CD4-positive, alpha-beta T cell treated with Interferon gamma for 1 hour (primary cell): ENCODE results near the gene CCDC120.

Source experiments
- DNase-seq: peaks from one replicate; pipeline ENCODE4 v3.0.0-alpha.2; 2020

The CCDC120 gene

DNA sequence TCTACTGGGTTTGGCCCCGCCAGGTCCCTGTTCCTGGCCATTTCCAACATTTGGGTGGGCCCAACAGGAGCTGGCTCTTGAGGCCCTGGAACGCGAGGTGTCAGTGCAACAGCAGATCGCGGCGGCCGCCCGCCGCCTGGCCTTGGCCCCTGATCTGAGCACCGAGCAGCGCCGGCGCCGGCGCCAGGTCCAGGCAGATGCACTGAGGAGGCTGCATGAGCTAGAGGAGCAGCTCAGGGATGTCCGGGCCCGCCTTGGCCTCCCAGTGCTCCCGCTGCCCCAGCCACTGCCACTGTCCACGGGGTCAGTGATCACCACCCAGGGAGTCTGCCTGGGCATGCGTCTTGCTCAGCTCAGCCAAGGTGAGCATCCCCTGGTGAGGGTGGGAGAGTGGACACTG, 5.5 kb downstream of the CCDC120 start:
- DNase-seq, result no peak

DNA sequence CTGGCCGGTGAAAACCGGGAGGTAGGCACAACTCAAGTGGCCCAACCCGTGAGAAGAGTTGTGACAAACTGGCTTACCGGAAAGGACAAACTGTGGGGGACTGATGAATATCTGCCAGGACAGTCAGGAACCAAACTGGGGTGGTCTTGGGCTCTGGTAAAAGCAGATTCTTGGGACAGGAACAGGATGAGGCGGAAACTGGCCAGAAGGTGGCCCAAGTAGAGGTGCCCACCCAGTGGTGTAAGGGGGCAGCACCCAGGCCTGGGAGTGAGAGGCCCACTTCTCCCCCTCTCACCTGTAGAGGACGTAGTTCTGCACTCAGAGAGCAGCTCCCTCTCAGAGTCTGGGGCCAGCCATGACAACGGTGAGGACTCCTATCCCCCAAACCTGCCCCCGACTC, 5.9 kb downstream of the CCDC120 start:
- DNase-seq, result no peak

DNA sequence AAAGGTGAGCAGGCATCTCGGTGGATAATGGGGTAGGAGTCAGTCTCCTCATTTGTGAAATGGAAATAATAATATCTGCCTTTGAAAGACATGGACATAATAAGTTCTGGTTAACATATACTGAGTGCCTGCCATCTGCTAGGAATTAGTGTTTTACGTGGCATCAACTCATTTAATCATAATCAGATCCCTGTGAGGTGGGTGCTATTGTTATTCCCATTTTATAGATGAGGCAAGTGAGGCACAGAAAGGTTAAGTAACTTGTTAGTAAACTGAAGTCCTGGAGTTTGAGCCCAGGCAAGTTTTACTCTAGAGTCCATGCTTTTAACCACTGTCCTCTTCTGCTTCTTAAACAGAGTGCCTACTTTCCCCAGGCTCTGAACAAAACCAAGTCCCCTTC, 7.5 kb downstream of the CCDC120 start:
- DNase-seq, result no peak

DNA sequence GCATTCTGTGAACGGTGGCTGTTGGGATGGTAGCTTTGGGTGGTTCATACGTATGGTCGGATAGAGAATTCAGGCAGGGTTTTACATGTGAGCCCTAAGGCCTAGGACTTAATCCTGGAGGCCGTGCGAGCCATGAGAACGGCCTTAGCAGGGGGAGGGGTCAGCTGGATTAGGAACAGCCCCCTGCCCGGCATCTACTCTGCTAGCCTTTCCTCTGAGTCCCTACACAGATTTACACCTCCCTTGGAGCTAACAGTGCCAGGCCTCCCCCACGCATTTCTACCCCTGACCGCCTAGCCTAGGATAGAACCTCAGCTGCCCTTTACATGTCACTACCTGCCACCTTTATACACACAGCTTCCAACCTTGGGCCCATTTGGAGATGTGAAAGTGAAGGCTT, 7.9 kb downstream of the CCDC120 start:
- DNase-seq, result no peak

DNA sequence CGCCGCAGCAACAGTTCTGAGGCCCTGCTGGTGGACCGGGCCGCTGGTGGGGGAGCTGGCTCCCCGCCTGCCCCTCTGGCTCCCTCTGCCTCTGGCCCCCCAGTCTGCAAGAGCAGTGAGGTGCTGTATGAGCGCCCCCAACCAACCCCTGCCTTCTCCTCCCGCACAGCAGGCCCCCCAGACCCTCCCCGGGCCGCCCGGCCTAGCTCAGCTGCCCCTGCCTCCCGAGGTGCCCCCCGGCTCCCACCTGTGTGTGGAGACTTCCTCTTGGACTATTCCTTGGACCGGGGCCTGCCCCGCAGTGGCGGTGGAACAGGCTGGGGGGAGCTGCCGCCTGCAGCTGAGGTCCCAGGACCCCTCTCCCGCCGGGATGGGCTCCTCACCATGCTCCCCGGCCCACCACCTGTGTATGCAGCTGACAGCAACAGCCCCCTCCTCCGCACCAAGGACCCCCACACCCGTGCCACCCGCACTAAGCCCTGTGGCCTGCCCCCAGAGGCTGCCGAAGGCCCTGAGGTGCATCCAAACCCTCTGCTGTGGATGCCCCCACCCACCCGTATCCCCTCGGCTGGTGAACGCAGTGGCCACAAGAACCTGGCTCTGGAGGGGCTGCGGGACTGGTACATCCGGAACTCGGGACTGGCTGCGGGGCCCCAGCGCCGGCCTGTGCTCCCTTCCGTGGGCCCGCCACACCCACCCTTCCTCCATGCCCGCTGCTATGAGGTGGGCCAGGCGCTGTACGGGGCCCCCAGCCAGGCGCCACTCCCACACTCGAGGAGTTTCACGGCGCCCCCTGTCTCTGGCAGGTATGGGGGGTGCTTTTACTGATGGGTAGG, 8.7 kb downstream of the CCDC120 start:
- DNase-seq, result no peak

DNA sequence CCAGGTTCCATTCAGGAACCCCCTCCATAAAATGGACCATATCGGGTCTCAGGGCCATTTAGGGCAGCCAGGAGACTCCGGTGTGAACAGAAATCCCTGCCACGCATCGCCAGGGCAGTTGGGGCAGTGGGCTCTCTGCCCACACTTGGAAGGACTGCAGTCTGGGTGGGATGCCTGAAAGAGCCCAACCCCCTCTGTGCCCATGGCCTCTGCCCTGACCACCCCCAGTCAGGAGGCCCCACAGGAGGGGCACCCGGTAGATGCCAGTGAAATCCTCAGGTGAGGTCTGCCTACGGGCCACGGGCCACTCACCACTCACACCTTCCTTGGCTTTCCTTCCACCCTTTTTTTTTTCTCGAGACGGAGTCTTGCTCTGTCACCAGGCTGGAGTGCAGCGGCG, 10.2 kb downstream of the CCDC120 start:
- no peak for DNase-seq

DNA sequence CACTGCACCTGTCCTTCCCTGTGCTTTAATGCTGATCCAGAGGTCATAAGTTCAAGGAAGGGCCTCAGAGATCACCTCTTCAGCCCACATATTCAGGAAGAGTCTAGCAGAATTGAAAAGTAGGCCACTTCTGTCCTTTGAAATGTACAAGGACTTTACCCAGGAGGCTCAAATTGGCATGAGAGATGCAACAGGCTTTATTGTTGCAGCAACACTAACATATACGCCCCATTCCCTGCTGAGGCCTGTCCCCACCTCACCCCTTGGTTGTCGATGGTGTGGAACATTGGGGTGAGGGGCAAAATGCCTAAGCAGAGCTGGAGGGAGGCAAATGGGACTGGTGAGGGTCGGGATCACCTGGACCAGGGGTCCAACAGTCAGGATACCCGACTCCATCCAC, 12.2 kb downstream of the CCDC120 start:
- no peak for DNase-seq

DNA sequence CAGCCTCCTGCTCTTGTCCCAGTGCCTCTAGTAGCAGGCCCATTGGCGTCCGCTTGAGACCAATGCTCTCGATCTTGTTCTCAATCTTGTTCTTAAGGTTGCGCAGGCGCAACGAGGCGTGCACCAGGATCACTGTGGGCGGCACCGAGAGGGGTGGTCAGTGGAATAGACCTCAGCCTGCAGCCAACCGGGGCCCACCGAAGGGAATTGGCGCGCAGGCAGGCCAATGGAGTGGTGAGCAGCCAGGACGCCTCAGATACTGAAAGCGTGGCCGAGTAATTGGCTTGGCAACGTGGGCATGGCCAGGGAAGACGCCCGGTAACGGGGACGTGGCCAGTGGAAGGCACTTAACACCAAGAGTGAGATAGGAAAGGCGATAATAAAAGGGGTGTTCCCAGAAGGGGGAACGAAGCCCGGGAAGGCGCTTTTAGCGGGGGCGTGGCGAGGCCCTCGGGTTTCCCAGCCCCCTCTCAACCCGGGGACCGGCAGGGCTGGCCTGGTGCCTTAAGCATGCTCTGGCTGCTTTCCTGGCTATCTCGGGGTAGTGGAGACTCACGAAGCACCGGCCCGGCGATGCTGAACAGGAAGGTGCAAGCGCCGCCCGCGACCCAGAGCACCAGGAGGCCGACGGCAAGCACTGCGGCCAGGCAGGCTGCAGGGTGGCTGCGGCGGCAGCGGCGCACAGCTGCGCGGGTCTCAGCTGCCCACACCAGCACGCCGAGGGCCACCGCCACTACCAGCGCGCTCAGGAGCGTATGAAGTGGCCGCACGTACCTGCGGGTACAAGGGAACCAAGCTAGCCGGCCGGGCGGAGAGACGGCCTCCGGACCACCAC, 13.3 kb downstream of the CCDC120 start:
- DNase-seq, result no peak

DNA sequence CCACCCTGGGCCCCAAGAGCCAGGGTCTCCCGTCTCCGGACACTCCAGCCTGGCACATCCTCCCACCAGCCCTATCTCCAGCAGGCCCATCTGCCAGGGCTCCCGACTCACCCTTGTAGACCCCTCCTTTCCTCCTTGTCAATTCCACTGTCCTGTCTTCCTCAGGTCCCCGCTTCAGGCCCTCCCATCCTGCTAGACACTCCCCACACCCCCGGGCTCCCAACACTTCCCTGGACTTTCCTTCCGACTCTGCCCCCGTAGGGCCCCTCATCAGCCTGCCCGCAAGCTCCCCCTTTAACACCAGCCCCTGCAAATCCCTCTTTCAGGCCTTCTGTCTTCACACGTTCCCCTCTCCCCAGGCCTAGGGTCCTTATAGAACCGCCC, 13.9 kb downstream of the CCDC120 start:
- DNase-seq, result no peak

DNA sequence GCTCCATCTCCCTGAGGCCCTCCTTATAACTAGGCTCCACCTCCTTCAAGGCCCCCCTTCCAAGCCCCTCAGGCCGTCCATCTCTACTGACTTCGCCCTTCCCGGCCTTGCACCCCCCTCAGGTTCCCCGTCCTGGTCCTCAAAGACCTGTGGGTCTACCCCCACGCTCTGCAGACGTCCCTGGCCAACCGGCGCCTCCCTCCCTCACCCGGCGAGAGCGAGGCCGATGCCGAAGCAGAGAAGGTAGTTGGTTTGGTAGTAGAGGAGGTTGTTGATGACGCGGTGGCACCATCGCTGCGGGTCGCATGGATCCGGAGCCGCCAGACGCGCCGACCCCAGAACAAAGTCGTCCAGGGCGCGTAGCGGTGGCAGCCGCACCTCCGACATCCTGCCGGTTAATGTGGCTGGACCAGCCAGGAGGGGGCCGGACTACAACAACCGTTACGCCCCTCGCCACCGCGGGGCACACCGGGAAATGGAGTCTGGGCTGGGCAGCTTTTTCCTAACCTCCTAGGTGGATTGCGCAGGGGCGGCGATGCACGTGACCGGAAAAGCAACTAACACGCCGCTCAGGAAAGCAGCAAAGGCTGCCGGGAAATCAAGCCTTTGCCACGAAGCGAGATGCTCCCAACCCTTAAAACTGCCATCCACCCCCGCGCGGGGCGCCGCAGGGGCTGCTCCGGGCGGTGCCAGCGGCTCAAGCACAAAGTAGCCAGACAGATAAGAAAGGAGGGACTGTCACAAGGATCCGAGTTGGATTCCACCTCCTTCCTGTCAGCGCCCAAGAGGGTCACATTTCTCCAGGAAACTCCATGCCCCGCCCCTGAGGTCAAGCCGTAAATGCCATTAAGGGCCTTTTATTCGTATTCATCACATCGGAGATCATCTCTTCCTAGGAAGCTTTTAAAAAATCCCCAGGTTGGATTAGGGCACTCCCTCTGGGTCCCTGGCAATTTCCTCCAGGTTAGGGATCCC, 15.1 kb downstream of the CCDC120 start, which contains the start of gene PRAF2:
Gene PRAF2, minus strand, starts transcription at position 402 of the 975 bp plus-strand sequence. Its CDS starts 15 bp downstream, at position 387.
- DNase-seq, result peak; percentile 92

DNA sequence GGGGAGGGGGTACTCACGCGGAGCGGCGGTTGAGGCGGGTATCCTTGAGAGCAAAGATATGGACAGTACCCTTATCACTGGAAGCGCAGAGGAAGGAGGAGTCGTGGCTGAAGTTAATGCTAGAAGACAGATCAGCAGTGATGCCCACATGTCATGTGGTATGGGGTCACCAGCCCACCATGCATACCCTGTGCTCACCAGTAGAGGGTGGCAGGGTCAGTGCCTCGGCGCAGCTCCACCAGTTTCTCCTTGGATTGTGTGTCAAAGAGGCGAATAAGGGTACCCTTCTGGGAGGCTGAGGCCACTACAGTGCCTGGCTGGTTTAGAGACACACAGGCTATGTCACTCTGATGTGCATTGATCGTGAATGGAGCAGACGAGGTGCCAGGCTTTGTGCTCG, 16.5 kb downstream of the CCDC120 start:
- DNase-seq, result no peak

DNA sequence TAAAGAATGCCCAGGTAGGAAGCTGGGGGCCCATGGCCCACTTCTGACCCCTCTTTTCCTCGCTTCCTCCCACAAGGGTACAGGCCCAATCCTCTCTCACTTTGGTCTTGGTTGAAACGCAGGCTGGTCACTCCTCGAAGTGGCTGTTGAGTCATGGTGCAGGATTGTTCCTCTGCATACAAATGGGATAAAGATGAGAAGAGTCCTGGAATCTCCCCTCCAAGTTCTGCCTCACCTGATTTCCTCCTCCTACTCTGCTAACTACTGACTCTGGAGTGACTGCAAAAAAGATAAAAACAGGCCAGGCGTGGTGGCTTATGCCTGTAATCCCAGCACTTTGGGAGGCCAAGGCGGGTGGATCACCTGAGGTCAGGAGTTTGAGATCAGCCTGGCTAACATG, 19.1 kb downstream of the CCDC120 start:
- DNase-seq, result no peak

DNA sequence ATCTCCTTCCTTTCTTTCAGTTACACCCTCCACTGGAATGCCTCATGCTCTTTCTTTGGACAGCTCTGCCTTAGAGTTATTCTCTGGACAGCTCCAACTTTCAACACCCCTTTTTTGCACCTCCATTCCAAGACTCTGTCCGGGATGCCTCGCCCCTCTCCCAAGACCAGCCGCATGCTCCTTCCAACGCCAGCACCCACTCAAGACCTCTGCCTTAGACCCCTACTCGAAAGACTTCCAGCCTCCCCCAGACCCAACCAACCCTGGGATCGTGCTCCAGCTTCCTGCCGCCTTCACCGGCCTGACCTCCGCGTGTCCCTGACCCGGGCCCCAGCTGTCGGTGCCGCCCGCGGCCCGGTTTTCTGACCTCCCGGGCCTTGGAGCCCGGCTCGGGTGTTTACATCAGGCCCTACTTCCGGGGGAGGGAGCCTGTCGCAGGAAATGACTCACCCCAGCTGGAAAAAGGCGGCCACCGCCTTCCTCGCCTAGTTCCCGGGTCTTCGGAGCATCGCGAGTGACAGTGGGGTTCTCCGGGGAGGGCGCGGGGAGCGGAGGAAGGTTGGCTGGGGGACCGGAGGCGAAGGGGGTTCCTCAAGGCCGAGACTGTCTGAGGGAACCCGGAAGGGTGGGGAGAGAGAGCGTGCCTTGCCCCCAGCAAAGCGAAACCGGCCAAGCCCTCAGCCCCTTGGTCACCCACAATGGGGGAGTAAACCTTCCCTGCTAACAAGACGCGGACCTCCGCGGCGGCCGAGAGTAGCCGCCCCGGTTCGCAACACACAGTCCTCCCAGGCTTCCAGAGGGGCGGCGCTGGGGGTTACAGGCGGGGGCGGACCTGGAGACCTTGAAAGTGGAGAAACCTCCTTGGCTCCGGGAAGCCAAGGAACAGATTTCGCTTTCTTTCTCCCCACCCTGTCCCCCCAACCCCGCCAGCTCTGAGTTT, 21.0 kb downstream of the CCDC120 start, which contains the start of gene WDR45:
Gene WDR45, minus strand, starts transcription at position 399 of the 940 bp plus-strand sequence. CDS start 1,792 bp downstream, outside the sequence.
- DNase-seq, result peak; percentile 75

DNA sequence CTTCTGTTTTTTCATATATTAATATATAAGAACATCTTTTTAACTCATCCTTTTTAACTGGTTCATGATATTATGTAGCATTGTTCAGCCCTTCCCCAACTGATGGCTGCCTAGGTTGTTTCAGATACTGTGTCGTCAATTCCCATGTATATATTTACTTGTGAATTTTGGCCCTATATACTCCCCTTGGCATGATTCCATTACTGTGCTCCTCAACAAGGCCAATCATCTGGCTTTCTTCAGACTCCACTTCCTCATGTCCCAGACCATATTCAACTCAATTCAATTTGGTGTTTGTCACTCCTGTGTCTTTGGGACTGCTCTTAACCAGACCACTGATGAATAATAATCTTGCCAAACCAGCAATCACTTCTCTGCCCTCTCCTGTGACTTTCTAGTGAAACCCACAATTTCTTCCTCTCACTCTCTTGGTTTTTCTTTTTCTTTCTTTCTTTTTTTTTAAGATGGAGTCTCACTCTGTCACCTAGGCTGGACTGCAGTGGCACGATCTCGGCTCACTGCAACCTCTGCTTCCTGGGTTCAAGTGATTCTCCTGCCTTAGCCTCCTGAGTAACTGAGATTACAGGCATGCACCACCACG, 23.6 kb downstream of the CCDC120 start:
- no peak for DNase-seq

DNA sequence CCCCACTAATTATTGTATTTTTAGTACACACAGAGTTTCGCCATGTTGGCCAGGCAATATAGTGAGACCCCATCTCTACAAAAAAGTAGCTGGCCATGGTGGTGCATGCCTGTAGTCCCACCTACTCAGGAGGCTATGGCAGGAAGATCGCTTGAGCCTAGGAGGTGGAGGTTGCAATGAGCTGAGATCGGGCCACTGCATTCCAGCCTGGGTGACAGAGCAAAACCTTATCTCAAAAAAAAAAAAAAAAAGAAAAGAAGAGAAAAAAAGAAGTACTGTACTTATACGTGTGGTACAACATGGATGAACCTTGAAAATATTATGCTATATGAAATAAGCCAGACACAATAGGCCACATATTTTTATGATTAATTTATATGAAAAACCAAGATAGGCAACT, 30.8 kb downstream of the CCDC120 start:
- DNase-seq, result no peak

DNA sequence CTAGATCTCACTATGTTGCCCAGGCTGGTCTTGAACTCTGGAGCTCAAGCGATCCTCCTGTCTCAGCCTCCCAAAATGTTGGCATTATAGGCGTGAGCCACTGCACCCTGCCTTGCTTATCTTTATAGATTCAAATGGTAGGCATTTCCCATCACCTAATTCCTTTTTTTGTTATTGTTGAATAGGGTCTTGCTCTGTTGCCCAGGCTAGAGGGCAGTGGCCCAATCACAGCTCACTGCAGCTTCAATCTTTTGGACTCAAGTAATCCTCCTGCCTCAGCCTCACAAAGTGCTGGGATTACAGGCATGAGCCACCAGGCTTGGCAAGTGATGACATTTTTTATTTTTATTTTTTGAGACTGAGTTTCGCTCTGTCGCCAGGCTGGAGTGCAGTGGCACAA, 37.6 kb downstream of the CCDC120 start:
- DNase-seq, result no peak

DNA sequence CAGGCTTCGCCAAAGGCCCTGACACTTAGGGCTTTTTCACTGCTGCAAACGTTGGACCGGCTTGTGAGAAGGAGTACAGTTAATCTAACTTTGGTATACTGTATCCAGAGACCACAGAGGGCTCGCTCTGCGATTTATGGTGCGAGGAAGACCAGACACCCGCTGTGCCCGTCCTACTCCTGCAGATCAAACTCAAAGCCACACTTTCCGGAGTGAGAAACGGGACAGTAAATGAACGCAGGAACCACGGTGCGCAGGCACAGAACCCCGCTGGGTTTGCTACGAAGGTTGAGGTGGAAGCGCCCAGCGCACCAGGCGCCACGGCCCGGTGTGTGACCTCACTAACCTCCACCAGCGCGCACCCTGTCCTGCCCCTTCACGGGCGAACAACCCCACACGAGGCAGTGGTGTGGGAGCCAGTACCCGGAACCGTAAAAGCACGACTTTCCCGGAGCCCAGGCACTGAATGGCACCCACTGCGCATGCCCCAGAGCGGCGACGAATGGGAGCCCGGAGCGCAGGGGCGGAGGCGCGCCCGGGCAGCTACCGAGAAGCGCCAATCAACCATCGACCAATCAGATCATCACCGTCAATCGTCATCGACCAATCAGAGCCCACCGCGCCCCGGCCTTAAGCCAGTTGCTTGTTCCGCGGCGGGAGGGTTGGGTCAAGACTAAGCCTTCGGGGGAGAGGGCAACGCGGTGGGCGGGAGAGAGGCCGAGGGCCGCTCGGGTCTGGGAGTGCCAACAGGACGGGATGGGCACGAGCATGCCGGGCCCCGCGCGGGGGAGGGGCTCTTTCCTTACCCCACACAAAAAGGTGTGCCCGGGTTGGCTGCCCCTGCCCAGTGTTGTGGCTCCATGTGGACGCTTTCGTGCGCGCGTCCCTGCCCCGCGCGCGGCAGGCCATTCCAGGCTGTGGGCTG, 42.2 kb downstream of the CCDC120 start:
- DNase-seq, result peak; percentile 91

DNA sequence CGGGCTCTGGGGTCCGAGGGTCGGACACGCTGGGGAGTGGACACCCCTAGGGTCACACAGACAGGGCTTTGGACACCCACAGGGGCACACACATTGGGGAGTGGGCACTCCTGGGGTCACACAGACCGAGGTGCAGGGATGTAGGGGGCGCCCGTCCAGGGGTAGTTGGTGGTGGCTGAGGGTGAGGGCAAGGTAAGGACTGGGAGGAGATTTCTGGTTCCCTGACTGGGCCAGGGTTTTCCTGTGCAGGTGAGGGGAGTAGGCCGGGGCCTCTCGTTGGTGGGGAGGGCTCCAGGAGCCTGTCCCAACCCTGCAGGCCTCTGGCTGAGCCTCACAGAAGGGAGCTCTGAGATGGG, 42.8 kb downstream of the CCDC120 start:
- no peak for DNase-seq

DNA sequence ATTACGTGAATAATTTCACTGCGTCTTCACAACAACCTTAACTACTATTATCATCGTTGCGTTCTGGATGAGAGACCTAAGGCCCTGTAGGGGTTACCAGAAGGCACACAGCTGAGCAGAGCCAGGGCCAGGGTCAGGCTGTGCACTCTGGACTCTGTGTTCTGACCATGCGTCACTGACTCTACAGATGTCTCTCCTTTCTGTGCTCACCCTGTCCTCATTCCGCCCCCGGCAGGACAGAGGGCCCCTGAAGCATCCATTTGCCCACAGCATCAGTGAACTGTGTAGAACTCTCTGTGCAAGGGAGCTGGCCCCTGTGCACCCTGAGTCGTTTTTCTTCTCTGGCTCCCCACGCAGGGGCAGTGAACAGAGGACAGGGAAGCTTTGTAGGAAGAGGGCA, 43.4 kb downstream of the CCDC120 start:
- DNase-seq, result no peak

DNA sequence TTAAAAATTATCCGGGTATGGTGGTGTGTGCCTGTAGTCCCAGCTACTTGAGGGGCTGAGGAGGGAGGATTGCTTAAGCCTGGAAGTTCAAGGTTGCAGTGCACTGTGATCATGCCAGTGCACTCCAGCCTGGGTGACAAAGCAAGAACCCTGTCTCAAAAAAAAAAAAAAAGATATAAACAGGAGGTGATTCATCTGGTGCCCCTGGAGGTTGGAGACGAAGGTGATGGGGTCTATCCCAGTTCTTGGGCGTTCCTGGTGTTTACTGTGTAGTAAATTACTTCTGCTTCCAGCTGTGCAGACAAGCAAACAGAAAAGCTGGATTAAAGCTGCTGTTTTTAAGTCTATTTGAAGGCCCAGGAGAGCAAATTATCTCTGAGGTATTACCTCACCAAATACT, 44.8 kb downstream of the CCDC120 start:
- DNase-seq, result no peak
